OCI-LY1 (cell line): ENCODE data around the gene TOPAZ1.

Experiments
- EZH2 ChIP-seq: fragments of 200-600 bp; sonication (generic), shearing (Covaris generic); IDR thresholded peaks from 2 replicates; pipeline ENCODE4 v1.8.0; 2017; ENCODE audit warnings: borderline replicate concordance, mixed run types, mild to moderate bottlenecking, antibody characterized with exemption, low read length, moderate library complexity, mixed read lengths
- TF ChIP-seq, protein P1 (sequence below): fragments of 200-600 bp; sonication (generic), shearing (Covaris generic); IDR thresholded peaks from 2 replicates; pipeline ENCODE4 v1.5.1; 2017; ENCODE audit warnings: mild to moderate bottlenecking, antibody characterized with exemption, low read length, moderate library complexity, mixed read lengths

DNA sequence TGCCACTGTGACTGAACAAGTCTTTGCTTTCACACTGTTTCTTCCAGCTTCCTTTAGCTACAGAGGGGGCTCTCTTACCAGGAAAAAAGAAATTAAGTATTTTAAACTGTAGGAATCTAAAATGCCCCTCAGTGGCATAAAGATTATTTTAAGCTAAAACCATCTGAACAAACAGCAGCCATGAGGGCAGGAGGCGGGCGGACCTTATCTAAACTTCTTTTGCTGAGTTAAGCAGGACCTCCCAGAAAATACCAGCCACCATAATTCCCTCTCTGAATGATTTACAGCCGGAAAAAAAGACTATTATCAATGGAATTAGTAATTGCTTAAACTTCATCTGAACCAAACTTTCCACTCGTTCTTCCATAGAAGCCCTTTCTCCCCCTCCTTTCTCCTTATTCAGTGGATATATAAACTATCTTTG lies 5.2 kb upstream of the TOPAZ1 start:
- TF ChIP-seq, protein P1, sequence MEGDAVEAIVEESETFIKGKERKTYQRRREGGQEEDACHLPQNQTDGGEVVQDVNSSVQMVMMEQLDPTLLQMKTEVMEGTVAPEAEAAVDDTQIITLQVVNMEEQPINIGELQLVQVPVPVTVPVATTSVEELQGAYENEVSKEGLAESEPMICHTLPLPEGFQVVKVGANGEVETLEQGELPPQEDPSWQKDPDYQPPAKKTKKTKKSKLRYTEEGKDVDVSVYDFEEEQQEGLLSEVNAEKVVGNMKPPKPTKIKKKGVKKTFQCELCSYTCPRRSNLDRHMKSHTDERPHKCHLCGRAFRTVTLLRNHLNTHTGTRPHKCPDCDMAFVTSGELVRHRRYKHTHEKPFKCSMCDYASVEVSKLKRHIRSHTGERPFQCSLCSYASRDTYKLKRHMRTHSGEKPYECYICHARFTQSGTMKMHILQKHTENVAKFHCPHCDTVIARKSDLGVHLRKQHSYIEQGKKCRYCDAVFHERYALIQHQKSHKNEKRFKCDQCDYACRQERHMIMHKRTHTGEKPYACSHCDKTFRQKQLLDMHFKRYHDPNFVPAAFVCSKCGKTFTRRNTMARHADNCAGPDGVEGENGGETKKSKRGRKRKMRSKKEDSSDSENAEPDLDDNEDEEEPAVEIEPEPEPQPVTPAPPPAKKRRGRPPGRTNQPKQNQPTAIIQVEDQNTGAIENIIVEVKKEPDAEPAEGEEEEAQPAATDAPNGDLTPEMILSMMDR: no peak
- no peak for TF ChIP-seq EZH2
